ENCODE results near the gene POU5F1.

DNA sequence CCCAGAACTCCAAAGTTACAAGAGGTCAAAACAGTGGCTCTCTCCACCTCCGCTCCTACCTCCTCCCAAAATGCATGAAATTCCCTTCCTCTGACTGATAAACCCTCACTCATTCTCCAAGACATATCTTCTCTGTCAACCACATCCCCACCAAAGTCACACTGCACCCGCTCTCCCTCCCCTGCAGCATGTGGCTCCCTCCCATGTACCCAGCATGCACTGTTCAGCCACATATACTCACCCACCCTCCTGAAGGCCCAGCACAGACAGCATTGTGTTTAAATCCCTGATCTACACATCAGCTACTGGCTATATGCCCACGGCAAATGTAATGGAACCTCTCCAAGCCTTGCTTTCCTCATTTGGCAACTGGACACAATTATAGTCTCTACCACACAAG lies 5.5 kb upstream of the POU5F1 start:
- TF ChIP-seq, protein P1, sequence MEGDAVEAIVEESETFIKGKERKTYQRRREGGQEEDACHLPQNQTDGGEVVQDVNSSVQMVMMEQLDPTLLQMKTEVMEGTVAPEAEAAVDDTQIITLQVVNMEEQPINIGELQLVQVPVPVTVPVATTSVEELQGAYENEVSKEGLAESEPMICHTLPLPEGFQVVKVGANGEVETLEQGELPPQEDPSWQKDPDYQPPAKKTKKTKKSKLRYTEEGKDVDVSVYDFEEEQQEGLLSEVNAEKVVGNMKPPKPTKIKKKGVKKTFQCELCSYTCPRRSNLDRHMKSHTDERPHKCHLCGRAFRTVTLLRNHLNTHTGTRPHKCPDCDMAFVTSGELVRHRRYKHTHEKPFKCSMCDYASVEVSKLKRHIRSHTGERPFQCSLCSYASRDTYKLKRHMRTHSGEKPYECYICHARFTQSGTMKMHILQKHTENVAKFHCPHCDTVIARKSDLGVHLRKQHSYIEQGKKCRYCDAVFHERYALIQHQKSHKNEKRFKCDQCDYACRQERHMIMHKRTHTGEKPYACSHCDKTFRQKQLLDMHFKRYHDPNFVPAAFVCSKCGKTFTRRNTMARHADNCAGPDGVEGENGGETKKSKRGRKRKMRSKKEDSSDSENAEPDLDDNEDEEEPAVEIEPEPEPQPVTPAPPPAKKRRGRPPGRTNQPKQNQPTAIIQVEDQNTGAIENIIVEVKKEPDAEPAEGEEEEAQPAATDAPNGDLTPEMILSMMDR (IDR thresholded peaks at IDR 0.05; ENCODE audit: poor library complexity, severe bottlenecking) = no peak
- TF ChIP-seq RAD21 (conservative IDR thresholded peaks at IDR 0.05) (no peak), EZH2 (IDR thresholded peaks at IDR 0.05; ENCODE audit: borderline replicate concordance, insufficient read depth, low read length, poor library complexity, severe bottlenecking) (no peak)

Measured in neural cell (in vitro differentiated cells).